Caco-2 (cell line): ENCODE measurements around the gene ETV3L. TPM values are rescaled to one million over a fixed set of nuclear protein-coding genes. Genes with fewer than 3 reads are reported as not detected.
"Not testable (repeated sequence)": the region's sequence is repeated elsewhere in the genome, so short reads cannot be mapped to it uniquely, and the experiment has no call there.

Source experiments
- BruUV-seq: library from RNA; stranded (reverse); fragments of 400-500 nt; replicated peaks from 2 replicates; lab custom pipeline; 2021; lab: Mats Ljungman, UMichigan
- CTCF ChIA-PET: fragments of 300-600 bp; sonication (Branson Sonifier 250); formaldehyde crosslinking; loops from one replicate; lab custom pipeline; 2022; ENCODE audit warnings: antibody characterized with exemption; lab: Charles Lee
- POLR2A ChIA-PET: fragments of 300-600 bp; sonication (Branson Sonifier 250); formaldehyde crosslinking; loops from one replicate; lab custom pipeline; 2022; ENCODE audit warnings: antibody characterized with exemption; lab: Charles Lee
- DNase-seq, 2 experiments: peaks; one replicate each; pipeline versions ENCODE4 v3.0.0 to v3.0.0-alpha.2; 2020 to 2022
- H3K27me3 ChIP-seq: replicated peaks from 2 replicates; pipeline ENCODE4 v1.6.0; 2011; ENCODE audit warnings: low read length; ENCODE audit not compliant: control insufficient read depth, insufficient read depth
- H3K36me3 ChIP-seq: 2 replicates; pipeline ENCODE4 v1.5.1; 2011; ENCODE audit warnings: low read length; ENCODE audit not compliant: control insufficient read depth, insufficient read depth
- H3K4me1 ChIP-seq: fragments of 250-450 bp; sonication (Bioruptor Pico); 2 replicates; pipeline ENCODE4 v1.5.1; 2020; ENCODE audit warnings: mild to moderate bottlenecking
- H3K4me3 ChIP-seq: 2 replicates; pipeline ENCODE4 v1.5.1; 2011; ENCODE audit warnings: low read depth, mild to moderate bottlenecking, control low read depth, low read length
- H3K9me3 ChIP-seq: fragments of 250-450 bp; sonication (Bioruptor Pico); 2 replicates; pipeline ENCODE4 v1.5.1; 2020; ENCODE audit warnings: mild to moderate bottlenecking, moderate library complexity
- H3K27ac Mint-ChIP-seq: one replicate; pipeline ENCODE4 v1.8.0; 2022; ENCODE audit warnings: mixed read lengths; ENCODE audit not compliant: unreplicated experiment
- H3K27me3 Mint-ChIP-seq: one replicate; pipeline ENCODE4 v1.8.0; 2022; ENCODE audit warnings: mixed read lengths; ENCODE audit not compliant: insufficient read depth, unreplicated experiment
- H3K36me3 Mint-ChIP-seq: one replicate; pipeline ENCODE4 v1.8.0; 2022; ENCODE audit warnings: mild to moderate bottlenecking, mixed read lengths; ENCODE audit not compliant: insufficient read depth, unreplicated experiment
- H3K4me1 Mint-ChIP-seq: one replicate; pipeline ENCODE4 v1.8.0; 2022; ENCODE audit warnings: low read depth, mixed read lengths; ENCODE audit not compliant: unreplicated experiment
- H3K4me3 Mint-ChIP-seq: one replicate; pipeline ENCODE4 v1.8.0; 2022; ENCODE audit warnings: mild to moderate bottlenecking, moderate library complexity, mixed read lengths; ENCODE audit not compliant: unreplicated experiment
- H3K9me3 Mint-ChIP-seq: one replicate; pipeline ENCODE4 v1.8.0; 2022; ENCODE audit warnings: mixed read lengths; ENCODE audit not compliant: unreplicated experiment
- intact Hi-C: fragments of 100-400 bp; cut with micrococcal nuclease; formaldehyde crosslinking; loops from one replicate; pipeline ENCODE4 v1.10.0; 2022; ENCODE audit not compliant: unreplicated experiment
- total RNA-seq: library from RNA; stranded (reverse); gene quantifications from 2 replicates; pipeline ENCODE4 v1.2.3, GENCODE V29; 2022
- TF ChIP-seq, protein P1 (sequence below), 2 experiments: fragments of 200-600 bp in 1 of 2; IDR thresholded peaks; 1 replicate in 1 of 2; 2 replicates in 1 of 2; pipeline versions ENCODE4 v1.5.1 to v1.8.0; 2011 to 2022; ENCODE audit warnings: antibody characterized with exemption in 1 of 2, control low read depth in 1 of 2, inconsistent platforms in 1 of 2, low read depth in 1 of 2, low read length in 1 of 2, mild to moderate bottlenecking in 1 of 2, moderate library complexity in 1 of 2; ENCODE audit not compliant: insufficient read depth in 1 of 2, severe bottlenecking in 1 of 2, unreplicated experiment in 1 of 2

ETV3L gene
- total RNA-seq, 1 experiment from 2014 or later = not detected

DNA sequence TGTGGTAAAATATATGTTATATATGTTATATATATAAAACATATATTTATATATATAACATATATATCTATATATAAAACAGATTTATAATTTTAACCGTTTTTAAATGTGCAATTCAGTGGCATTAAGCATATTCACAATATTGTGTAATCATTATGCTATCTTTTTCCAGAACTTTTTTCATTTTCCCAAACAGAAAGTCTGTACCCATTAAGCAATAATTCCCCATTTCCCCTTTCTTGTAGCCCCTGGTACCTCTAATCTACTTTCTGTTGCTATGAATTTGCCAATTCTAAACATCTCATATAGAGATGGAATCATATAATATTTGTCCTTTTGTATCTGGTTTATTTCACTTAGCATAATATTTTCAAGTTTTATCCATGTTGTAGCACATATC lies 43.3 kb downstream of the ETV3L start:
- peaks cover 11% of the 10 kb centered on the region for H3K9me3 ChIP-seq
- H3K4me3 ChIP-seq = no peak overlapping the region
- BruUV-seq = no TSS peak
- TF ChIP-seq, protein P1, sequence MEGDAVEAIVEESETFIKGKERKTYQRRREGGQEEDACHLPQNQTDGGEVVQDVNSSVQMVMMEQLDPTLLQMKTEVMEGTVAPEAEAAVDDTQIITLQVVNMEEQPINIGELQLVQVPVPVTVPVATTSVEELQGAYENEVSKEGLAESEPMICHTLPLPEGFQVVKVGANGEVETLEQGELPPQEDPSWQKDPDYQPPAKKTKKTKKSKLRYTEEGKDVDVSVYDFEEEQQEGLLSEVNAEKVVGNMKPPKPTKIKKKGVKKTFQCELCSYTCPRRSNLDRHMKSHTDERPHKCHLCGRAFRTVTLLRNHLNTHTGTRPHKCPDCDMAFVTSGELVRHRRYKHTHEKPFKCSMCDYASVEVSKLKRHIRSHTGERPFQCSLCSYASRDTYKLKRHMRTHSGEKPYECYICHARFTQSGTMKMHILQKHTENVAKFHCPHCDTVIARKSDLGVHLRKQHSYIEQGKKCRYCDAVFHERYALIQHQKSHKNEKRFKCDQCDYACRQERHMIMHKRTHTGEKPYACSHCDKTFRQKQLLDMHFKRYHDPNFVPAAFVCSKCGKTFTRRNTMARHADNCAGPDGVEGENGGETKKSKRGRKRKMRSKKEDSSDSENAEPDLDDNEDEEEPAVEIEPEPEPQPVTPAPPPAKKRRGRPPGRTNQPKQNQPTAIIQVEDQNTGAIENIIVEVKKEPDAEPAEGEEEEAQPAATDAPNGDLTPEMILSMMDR (IDR thresholded peaks at IDR 0.05; ENCODE audit: insufficient read depth in 1 of 2, low read depth in 1 of 2, low read length in 1 of 2, severe bottlenecking in 1 of 2, unreplicated experiment in 1 of 2) = no peak
- H3K9me3 Mint-ChIP-seq = peaks cover 23% of the 10 kb centered on the region
- no peak for DNase-seq
- intact Hi-C loops = no loop called here
- no peak overlapping the region for H3K4me3 Mint-ChIP-seq
- H3K36me3 Mint-ChIP-seq = no peaks in the 10 kb centered on the region
- H3K27me3 Mint-ChIP-seq = peaks cover 3% of the 10 kb centered on the region
- H3K27ac Mint-ChIP-seq = no peak overlapping the region
- H3K4me1 ChIP-seq = no peaks in the 10 kb centered on the region
- no peaks in the 10 kb centered on the region for H3K27me3 ChIP-seq
- POLR2A ChIA-PET = no interaction called here
- H3K36me3 ChIP-seq = no peaks in the 10 kb centered on the region
- CTCF ChIA-PET = no interaction called here
- no peaks in the 10 kb centered on the region for H3K4me1 Mint-ChIP-seq

DNA sequence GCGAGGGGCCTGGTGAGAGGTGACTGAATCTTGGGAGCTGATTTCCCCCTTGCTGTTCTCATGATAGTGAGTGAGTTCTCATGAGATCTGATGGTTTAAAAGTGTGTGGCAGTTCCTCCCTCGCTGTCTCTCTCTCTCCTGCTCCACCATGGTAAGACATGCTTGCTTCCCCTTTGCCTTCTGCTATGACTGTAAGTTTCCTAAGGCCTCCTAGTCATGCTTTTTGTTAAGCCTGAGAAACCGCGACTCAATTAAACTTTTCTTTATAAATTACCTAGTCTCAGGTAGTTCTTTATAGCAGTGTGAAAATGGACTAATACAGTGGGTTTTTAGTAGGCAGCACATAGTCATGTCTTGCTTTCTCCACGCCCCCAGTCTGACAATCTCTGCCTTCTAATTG lies 43.9 kb downstream of the ETV3L start:
- H3K27me3 ChIP-seq, H3K27me3 Mint-ChIP-seq, CTCF ChIA-PET: not testable (repeated sequence)

DNA sequence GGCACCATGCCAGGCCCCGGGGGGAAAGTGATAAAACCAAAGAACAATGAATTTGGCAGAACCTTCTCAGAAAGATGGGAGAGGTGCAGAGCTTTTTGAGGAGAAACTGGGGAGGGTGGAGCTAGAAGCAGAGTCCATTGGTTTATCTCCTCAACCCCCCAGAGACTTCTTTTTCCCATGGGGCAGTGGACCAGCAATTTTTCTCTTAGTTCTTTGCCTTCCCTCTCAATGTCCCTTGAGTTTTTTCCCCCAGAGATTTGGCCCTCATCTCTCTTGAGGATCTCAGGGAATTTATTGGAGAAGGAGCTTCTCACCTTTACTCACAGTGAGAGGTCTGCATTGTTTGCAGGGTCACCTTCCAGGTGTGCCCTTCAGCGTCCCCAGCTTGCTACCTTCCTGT lies 48.8 kb downstream of the ETV3L start:
- Histone ChIP-seq H3K27me3 (no peaks in the 10 kb centered on the region), H3K4me3 (no peak overlapping the region), H3K9me3 (peaks cover 8% of the 10 kb centered on the region), H3K36me3 (no peaks in the 10 kb centered on the region), H3K4me1 (peaks cover 6% of the 10 kb centered on the region)
- Mint-ChIP-seq H3K9me3 (peaks cover 28% of the 10 kb centered on the region), H3K27me3 (peaks cover 3% of the 10 kb centered on the region), H3K4me1 (peaks cover 6% of the 10 kb centered on the region), H3K4me3 (no peak overlapping the region), H3K27ac (no peak overlapping the region), H3K36me3 (peaks cover 8% of the 10 kb centered on the region)
- intact Hi-C loops = no loop called here
- DNase-seq = no peak
- CTCF ChIA-PET = no interaction called here
- POLR2A ChIA-PET = no interaction called here
- TF ChIP-seq, protein P1 (IDR thresholded peaks at IDR 0.05; ENCODE audit: insufficient read depth in 1 of 2, low read depth in 1 of 2, low read length in 1 of 2, severe bottlenecking in 1 of 2, unreplicated experiment in 1 of 2) = no peak
- no TSS peak for BruUV-seq

More for the DNA sequence above, 43.9 kb downstream of the ETV3L start:
- POLR2A ChIA-PET, H3K36me3 ChIP-seq, H3K27ac Mint-ChIP-seq, DNase-seq, H3K4me1 ChIP-seq, H3K4me1 Mint-ChIP-seq, BruUV-seq, H3K9me3 ChIP-seq, intact Hi-C loops, H3K36me3 Mint-ChIP-seq, H3K4me3 Mint-ChIP-seq, H3K4me3 ChIP-seq: not testable (repeated sequence)
- peaks cover 28% of the 10 kb centered on the region for H3K9me3 Mint-ChIP-seq
